ENCODE measurements around the gene SQOR. TPM values are rescaled to one million over a fixed set of nuclear protein-coding genes. Genes with fewer than 3 reads are reported as not detected.

SQOR gene
- total RNA-seq, 4 donors from 2014 or later = 49.8 to 80.4 (median 67.8) TPM

DNA sequence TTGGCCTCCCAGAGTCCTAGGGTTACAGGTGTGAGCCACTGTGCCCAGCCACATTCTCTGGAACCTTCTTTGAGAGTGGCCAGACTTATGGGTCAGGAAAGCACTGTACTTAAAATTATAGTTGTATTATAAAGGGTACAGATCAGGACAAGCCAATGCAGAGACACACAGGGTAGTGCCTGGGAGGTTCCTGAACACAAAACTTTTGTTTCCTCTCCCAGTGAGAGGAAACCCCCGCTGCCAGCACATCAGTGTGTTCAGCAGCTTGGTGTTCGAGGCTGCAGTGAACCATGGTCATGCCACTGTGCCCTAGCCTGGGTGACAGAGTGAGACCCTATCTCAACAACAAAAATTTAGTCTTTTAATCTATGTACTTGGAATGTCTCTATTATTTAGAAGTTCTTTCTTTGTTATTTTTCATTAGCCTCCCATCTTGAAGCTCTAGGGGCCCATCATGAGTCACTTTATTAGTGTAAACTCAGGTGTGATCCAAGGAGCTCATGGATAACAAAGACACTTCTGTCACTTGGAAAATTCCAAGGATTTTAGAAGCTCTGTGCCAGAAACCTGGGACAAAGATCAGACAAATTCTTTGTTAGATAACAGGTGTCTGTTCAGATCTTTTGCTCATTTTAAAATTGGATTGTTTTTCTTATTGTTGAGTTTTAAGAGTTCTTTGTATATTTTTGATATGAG is 39.8 kb upstream of the SQOR start:
- H3K36me3 ChIP-seq = peaks cover 0 to 36% (median 27%) of the 10 kb centered on the region in 4 donors
- WGBS = 87% methylated on average over 2 of the region's 2 CpGs
- TF ChIP-seq, protein P1, sequence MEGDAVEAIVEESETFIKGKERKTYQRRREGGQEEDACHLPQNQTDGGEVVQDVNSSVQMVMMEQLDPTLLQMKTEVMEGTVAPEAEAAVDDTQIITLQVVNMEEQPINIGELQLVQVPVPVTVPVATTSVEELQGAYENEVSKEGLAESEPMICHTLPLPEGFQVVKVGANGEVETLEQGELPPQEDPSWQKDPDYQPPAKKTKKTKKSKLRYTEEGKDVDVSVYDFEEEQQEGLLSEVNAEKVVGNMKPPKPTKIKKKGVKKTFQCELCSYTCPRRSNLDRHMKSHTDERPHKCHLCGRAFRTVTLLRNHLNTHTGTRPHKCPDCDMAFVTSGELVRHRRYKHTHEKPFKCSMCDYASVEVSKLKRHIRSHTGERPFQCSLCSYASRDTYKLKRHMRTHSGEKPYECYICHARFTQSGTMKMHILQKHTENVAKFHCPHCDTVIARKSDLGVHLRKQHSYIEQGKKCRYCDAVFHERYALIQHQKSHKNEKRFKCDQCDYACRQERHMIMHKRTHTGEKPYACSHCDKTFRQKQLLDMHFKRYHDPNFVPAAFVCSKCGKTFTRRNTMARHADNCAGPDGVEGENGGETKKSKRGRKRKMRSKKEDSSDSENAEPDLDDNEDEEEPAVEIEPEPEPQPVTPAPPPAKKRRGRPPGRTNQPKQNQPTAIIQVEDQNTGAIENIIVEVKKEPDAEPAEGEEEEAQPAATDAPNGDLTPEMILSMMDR (IDR thresholded peaks at IDR 0.05) = no peak
- TF ChIP-seq POLR2AphosphoS5 (IDR thresholded peaks at IDR 0.05) = no peak
- TF ChIP-seq EP300 (IDR thresholded peaks at IDR 0.05) = no peak
- TF ChIP-seq POLR2A (IDR thresholded peaks at IDR 0.05; ENCODE audit: low read depth) = no peak
- no peak overlapping the region for H3K27ac ChIP-seq (replicated peaks in 1 of 4)
- no peaks in the 10 kb centered on the region for H3K9me3 ChIP-seq
- H3K27me3 ChIP-seq = no peaks in the 10 kb centered on the region
- peak; percentile 26 for DNase-seq (ENCODE audit: extremely low spot score)
- intact Hi-C loops (cut with DNase I) = no loop called here
- peaks cover 7 to 37% (median 28%) of the 10 kb centered on the region in 4 donors for H3K4me1 ChIP-seq
- H3K4me3 ChIP-seq = no peak overlapping the region

DNA sequence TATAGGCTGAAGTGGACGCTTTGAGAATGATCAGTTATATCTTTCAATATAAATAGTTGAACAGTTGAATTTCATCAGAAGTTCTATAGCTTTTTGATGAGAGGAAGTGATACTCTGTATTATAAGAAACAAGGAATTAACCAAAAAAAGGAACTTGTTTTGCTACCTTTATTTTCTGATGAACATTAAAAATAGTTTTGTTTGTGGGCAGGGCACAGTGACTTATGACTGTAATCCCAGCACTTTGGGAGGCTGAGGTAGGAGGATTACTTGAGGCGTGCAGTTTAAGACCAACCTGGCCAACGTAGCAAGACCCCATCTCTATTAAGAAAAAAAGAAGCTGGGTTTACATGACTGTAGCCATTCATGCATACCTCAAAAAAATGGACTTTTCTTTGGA is 30.9 kb upstream of the SQOR start:
- no peak overlapping the region for H3K4me3 ChIP-seq
- H3K9me3 ChIP-seq = no peaks in the 10 kb centered on the region
- 82% methylated on average over 3 of the region's 3 CpGs for WGBS
- H3K4me1 ChIP-seq = peaks cover 0 to 5% (median 0%) of the 10 kb centered on the region in 4 donors
- TF ChIP-seq EP300 (IDR thresholded peaks at IDR 0.05) = no peak
- intact Hi-C loops (cut with DNase I) = no loop called here
- H3K27ac ChIP-seq (replicated peaks in 1 of 4) = no peak overlapping the region
- peak; percentile 19 for DNase-seq (ENCODE audit: extremely low spot score)
- H3K36me3 ChIP-seq = peaks cover 6 to 34% (median 29%) of the 10 kb centered on the region in 4 donors
- H3K27me3 ChIP-seq = no peaks in the 10 kb centered on the region

DNA sequence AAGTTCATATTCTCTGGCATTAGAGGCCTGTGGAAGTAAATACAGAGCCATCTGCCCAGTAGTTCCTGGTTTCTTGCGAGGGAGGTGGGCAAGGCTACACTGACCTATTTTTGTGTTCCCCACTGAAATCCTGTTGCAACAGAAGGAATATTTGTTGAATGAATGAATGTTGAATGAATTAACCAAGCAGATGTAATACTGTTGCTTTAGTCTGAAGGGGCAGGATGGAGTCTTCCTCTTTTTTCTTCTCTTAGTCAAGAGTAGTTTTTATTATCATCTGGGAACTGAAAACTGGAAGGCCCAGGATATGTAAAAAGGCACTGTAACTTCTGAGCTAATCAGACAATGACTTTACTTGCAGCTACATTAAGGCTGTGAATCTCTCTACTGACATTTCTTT is 30.5 kb upstream of the SQOR start:
- peaks cover 0 to 5% (median 0%) of the 10 kb centered on the region in 4 donors for H3K4me1 ChIP-seq
- H3K27ac ChIP-seq (replicated peaks in 1 of 4) = no peak overlapping the region
- H3K36me3 ChIP-seq = peaks cover 6 to 38% (median 31%) of the 10 kb centered on the region in 4 donors
- H3K4me3 ChIP-seq = no peak overlapping the region
- intact Hi-C loops (cut with DNase I) = no loop called here
- no peaks in the 10 kb centered on the region for H3K9me3 ChIP-seq
- 67% methylated on average over 1 of the region's 1 CpG for WGBS
- no peaks in the 10 kb centered on the region for H3K27me3 ChIP-seq
- peak; percentile 7 for DNase-seq (ENCODE audit: extremely low spot score)
- TF ChIP-seq, protein P1 (IDR thresholded peaks at IDR 0.05) = no peak
- TF ChIP-seq POLR2A (IDR thresholded peaks at IDR 0.05; ENCODE audit: low read depth) = no peak
- TF ChIP-seq POLR2AphosphoS5 (IDR thresholded peaks at IDR 0.05) = no peak
- TF ChIP-seq EP300 (IDR thresholded peaks at IDR 0.05) = no peak

DNA sequence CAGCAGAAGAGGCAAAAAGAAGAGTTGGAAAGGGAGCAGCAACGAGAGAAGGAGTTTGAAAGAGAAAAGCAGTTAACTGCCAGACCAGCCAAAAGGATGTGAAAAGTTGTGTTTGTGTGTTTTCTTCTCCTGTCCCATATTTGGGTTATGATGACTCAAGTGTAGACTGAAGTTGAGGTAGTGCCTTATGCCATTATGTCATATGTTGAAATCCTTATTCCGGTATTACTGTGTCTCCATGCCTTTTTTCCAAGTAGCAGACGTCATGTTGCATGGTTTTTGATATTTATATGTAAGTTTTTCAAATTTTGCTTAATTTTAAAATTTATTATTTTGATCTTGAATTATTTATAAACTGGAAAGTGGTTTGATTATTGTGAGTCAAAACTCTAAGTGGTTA is 28.4 kb upstream of the SQOR start:
- 70% methylated on average over 3 of the region's 3 CpGs for WGBS
- DNase-seq (ENCODE audit: extremely low spot score) = no peak
- H3K27me3 ChIP-seq = no peaks in the 10 kb centered on the region

DNA sequence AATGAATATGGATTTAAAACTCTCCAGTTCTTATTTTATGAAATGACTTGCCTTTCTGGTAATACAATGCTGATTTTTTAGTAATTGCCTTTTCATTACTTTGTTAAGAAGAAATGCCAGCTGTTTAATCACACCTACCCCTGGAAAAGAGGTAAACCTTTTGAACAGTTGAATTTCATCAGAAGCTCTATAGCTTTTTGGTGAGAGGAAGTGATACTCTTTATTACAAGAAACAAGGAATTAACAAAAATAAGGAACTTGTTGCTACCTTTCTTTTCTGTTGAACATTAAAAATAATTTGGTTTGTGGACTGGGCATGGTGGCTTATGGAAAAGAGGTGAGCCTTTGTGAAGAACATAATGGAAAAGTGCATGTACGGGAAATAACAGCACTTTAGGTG is 28.0 kb upstream of the SQOR start:
- Histone ChIP-seq H3K27ac (replicated peaks in 1 of 4) (no peak overlapping the region), H3K9me3 (no peaks in the 10 kb centered on the region), H3K4me3 (no peak overlapping the region), H3K4me1 (peaks cover 0 to 5% (median 0%) of the 10 kb centered on the region in 4 donors), H3K27me3 (no peaks in the 10 kb centered on the region), H3K36me3 (peaks cover 6 to 43% (median 32%) of the 10 kb centered on the region in 4 donors)
- 84% methylated on average over 1 of the region's 1 CpG for WGBS
- intact Hi-C loops (cut with DNase I) = no loop called here
- TF ChIP-seq EP300 (IDR thresholded peaks at IDR 0.05) = no peak
- no peak for TF ChIP-seq POLR2A (IDR thresholded peaks at IDR 0.05; ENCODE audit: low read depth)
- no peak for TF ChIP-seq POLR2AphosphoS5 (IDR thresholded peaks at IDR 0.05)
- TF ChIP-seq, protein P1 (IDR thresholded peaks at IDR 0.05) = no peak
- DNase-seq (ENCODE audit: extremely low spot score) = no peak

More for the DNA sequence above, 28.4 kb upstream of the SQOR start:
- Histone ChIP-seq H3K36me3 (peaks cover 6 to 43% (median 32%) of the 10 kb centered on the region in 4 donors), H3K4me1 (peaks cover 0 to 5% (median 0%) of the 10 kb centered on the region in 4 donors), H3K9me3 (no peaks in the 10 kb centered on the region), H3K4me3 (no peak overlapping the region), H3K27ac (replicated peaks in 1 of 4) (no peak overlapping the region)
- intact Hi-C loops (cut with DNase I) = no loop called here
- TF ChIP-seq, protein P1 (IDR thresholded peaks at IDR 0.05) = no peak
- no peak for TF ChIP-seq EP300 (IDR thresholded peaks at IDR 0.05)
- no peak for TF ChIP-seq POLR2AphosphoS5 (IDR thresholded peaks at IDR 0.05)
- no peak for TF ChIP-seq POLR2A (IDR thresholded peaks at IDR 0.05; ENCODE audit: low read depth)
